ENCODE measurements around the gene VSIG10L2. TPM values are rescaled to one million over a fixed set of nuclear protein-coding genes. Genes with fewer than 3 reads are reported as not detected.

VSIG10L2 gene
- total RNA-seq, 1 donor from 2014 or later: not detected

- Mint-ChIP-seq H3K27ac (ENCODE audit: unreplicated experiment) (no peak overlapping the region), H3K4me3 (ENCODE audit: unreplicated experiment) (no peak overlapping the region), H3K27me3 (ENCODE audit: unreplicated experiment) (peaks cover 2% of the 10 kb centered on the region), H3K9me3 (ENCODE audit: unreplicated experiment) (no peaks in the 10 kb centered on the region), H3K4me1 (ENCODE audit: unreplicated experiment) (no peaks in the 10 kb centered on the region), H3K36me3 (ENCODE audit: low read depth, unreplicated experiment) (no peaks in the 10 kb centered on the region)
- no peak for DNase-seq (ENCODE audit: low spot score)
- no peak for TF ChIP-seq CTCF (IDR thresholded peaks at IDR 0.05; ENCODE audit: unreplicated experiment)
Measured at GRCh38 chr11:125918140-125918840, 27.6 kb upstream of the VSIG10L2 start.

- DNase-seq (ENCODE audit: low spot score): no peak
- no peak overlapping the region for H3K4me3 Mint-ChIP-seq (ENCODE audit: unreplicated experiment)
- H3K27me3 Mint-ChIP-seq (ENCODE audit: unreplicated experiment): peaks cover 2% of the 10 kb centered on the region
- H3K36me3 Mint-ChIP-seq (ENCODE audit: low read depth, unreplicated experiment): no peaks in the 10 kb centered on the region
- H3K27ac Mint-ChIP-seq (ENCODE audit: unreplicated experiment): no peak overlapping the region
- H3K4me1 Mint-ChIP-seq (ENCODE audit: unreplicated experiment): no peaks in the 10 kb centered on the region
- no peaks in the 10 kb centered on the region for H3K9me3 Mint-ChIP-seq (ENCODE audit: unreplicated experiment)
- TF ChIP-seq CTCF (IDR thresholded peaks at IDR 0.05; ENCODE audit: unreplicated experiment): no peak
Measured at GRCh38 chr11:125921042-125921441, 24.8 kb upstream of the VSIG10L2 start.

- Mint-ChIP-seq H3K9me3 (ENCODE audit: unreplicated experiment) (no peaks in the 10 kb centered on the region), H3K4me3 (ENCODE audit: unreplicated experiment) (no peak overlapping the region), H3K36me3 (ENCODE audit: low read depth, unreplicated experiment) (no peaks in the 10 kb centered on the region), H3K27ac (ENCODE audit: unreplicated experiment) (no peak overlapping the region), H3K4me1 (ENCODE audit: unreplicated experiment) (no peaks in the 10 kb centered on the region), H3K27me3 (ENCODE audit: unreplicated experiment) (peaks cover 4% of the 10 kb centered on the region)
- DNase-seq (ENCODE audit: low spot score): no peak
- TF ChIP-seq CTCF (IDR thresholded peaks at IDR 0.05; ENCODE audit: unreplicated experiment): no peak
Measured at GRCh38 chr11:125922156-125922555, 23.7 kb upstream of the VSIG10L2 start.

GRCh38 chr11:125923012-125923579 lies 22.7 kb upstream of the VSIG10L2 start:
- Mint-ChIP-seq H3K27ac (ENCODE audit: unreplicated experiment) (no peak overlapping the region), H3K27me3 (ENCODE audit: unreplicated experiment) (peaks cover 4% of the 10 kb centered on the region), H3K4me1 (ENCODE audit: unreplicated experiment) (no peaks in the 10 kb centered on the region), H3K36me3 (ENCODE audit: low read depth, unreplicated experiment) (no peaks in the 10 kb centered on the region), H3K9me3 (ENCODE audit: unreplicated experiment) (no peaks in the 10 kb centered on the region), H3K4me3 (ENCODE audit: unreplicated experiment) (no peak overlapping the region)
- peak; percentile 71 for DNase-seq (ENCODE audit: low spot score)
- peak; percentile 55 for TF ChIP-seq CTCF (IDR thresholded peaks at IDR 0.05; ENCODE audit: unreplicated experiment)

- Mint-ChIP-seq H3K4me3 (ENCODE audit: unreplicated experiment) (no peak overlapping the region), H3K9me3 (ENCODE audit: unreplicated experiment) (no peaks in the 10 kb centered on the region), H3K4me1 (ENCODE audit: unreplicated experiment) (no peaks in the 10 kb centered on the region), H3K27me3 (ENCODE audit: unreplicated experiment) (peaks cover 4% of the 10 kb centered on the region), H3K36me3 (ENCODE audit: low read depth, unreplicated experiment) (no peaks in the 10 kb centered on the region), H3K27ac (ENCODE audit: unreplicated experiment) (no peak overlapping the region)
- no peak for DNase-seq (ENCODE audit: low spot score)
- TF ChIP-seq CTCF (IDR thresholded peaks at IDR 0.05; ENCODE audit: unreplicated experiment): no peak
Measured at GRCh38 chr11:125923633-125924032, 22.2 kb upstream of the VSIG10L2 start.

All from endothelial cell (in vitro differentiated cells).